Stimulated activated CD8-positive, alpha-beta memory T cell treated with anti-CD3 and anti-CD28 coated beads, Interleukin-12 subunit alpha, Interleukin-12 subunit beta, amount 100 ng/mL, for 24 hours (primary cell): ENCODE results near the gene SGSM2.

ENCODE experiments used
- DNase-seq: peaks from one replicate; pipeline ENCODE4 v3.0.0-alpha.2; 2020; ENCODE audit errors: extremely low read depth

SGSM2 gene

GRCh38 chr17:2420176-2420575, 82.9 kb downstream of the SGSM2 start:
- no peak for DNase-seq

- no peak for DNase-seq
Measured at GRCh38 chr17:2421315-2422147, 84.2 kb downstream of the SGSM2 start.

- no peak for DNase-seq
Measured at GRCh38 chr17:2423271-2423670, 86.0 kb downstream of the SGSM2 start.

GRCh38 chr17:2427215-2427614, 89.9 kb downstream of the SGSM2 start:
- DNase-seq: no peak

- no peak for DNase-seq
Measured at GRCh38 chr17:2427910-2428309, 90.6 kb downstream of the SGSM2 start.
